ENCODE measurements around the gene HELZ2.

The HELZ2 gene

DNA sequence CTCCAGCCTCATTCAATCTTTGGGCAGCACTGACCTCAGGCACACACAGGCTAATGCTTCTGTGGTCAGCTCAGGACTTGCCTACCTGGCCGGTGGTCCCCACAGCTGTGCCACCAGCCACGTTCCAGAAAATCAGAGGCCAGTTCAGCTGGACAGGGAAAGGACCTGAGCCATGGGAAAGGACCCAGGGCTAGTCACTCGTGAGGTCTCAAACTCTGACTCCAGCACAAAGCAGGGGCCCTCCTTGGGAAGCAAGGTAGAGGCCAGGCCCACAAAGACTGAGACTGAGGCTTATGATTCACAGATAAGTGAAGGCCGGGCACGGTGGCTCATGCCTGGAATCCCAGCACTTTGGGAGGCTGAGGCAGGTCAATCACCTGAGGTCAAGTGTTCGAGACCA is 22.4 kb upstream of the HELZ2 start:
- DNase-seq: no peak

DNA sequence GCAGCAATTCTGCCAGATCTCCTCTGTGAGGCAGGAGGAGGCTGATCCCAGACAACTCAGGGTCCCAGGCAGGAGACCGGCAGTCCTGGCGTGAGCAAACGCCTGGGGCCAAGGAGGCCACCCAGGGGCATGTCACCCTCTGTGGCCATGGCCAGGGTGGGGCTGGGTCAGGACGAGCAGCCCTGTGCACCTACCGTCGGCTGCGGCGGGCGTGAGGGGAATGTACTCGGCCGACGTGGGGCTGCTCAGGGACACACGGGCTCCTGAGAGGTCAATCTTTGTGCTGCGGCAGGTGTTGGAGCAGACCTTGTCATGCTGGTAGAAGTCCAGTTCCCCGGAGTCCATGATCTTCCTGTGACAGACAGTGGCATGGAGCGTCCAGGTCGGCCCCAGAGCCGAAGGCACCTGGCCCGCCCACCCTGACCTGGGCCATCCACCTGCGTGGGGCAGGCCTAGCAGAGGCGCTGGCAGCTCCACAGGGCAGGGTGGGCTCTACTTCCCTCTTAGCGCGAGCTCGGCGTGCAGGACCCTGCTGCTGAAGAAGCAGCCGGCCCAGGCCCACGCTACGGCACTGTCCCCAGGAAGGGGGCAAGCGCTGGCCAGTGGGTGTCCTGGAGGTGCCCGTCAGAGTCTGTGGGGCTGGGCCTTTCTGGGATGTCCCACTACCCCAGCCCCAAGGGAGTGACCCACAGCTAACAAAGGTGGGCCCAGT is 21.5 kb upstream of the HELZ2 start:
- DNase-seq: no peak

GRCh38 chr20:63594043-63594561 is 20.1 kb upstream of the HELZ2 start:
- no peak for DNase-seq

GRCh38 chr20:63592661-63593060 is 18.6 kb upstream of the HELZ2 start:
- no peak for DNase-seq

DNA sequence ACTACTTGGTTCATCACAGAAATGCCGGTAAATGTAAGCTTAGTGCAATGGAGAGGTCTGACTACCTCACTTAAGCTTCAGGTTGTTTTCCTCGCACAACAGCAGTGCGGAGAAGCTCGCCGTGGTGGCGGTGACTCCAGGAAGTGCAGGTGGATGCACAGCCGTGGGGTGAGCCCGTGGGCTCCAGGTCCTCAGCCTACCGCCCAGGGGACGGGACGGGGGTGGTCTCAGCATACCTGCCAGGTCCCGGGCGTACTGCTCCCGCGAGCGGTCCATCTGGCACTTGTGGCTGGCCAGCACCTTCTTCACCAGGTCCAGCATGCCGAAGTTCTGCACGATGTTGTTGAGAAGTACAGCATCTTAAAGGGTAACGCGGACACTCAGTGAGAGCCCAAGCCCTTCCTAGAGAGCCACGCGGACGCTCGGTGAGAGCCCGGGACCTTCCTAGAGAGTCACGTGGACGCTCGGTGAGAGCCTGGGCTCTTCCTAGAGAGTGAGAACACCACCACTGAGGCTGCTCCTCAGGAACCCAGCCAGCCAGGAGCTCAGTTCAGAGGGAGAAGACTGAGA is 17.8 kb upstream of the HELZ2 start:
- no peak for DNase-seq

GRCh38 chr20:63591147-63591533 is 17.1 kb upstream of the HELZ2 start:
- DNase-seq: no peak

DNA sequence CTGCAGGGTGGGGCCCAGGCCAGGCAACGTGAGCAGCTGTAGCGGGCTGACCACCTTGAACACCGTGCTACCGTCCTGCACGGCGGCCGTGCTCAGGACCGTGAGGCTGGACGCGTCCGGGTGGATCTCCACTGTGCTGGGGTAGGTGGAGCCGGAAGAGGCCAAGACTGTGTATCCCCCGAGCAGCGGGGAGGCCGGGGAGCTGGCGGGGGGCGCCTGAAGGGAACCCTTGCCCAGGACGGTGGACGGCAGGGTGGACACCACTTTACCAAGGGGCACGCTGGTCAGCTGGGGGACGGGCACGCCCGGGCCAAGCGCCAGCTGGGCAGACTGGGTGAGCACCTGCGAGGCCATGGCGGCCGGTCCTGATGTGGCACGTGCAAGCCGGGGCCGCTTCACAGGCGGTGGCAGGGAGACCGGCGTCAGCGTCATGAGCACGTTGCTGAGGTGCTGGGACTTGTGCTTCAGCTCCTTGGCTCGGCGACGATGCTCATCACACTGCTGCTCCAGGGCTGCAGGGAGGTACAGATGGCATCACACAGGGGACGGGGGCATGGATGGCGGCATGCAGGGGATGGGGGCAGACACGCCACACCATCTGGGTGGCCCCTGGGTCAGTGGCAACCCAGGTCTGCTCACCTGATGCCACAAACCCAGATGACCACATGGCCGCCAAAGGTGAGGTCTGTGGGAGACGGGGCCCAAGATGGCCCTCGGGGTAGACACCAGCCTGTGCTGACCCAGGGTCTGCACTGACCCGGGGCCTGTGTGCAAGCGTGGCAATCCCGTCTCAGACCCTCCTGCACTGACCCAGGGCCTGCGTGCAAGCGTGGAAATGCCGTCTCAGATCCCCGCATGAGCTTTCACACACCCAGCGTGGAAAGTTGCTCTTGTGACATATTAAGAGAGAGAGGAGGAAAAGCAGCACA is 16.4 kb upstream of the HELZ2 start:
- DNase-seq: no peak

DNA sequence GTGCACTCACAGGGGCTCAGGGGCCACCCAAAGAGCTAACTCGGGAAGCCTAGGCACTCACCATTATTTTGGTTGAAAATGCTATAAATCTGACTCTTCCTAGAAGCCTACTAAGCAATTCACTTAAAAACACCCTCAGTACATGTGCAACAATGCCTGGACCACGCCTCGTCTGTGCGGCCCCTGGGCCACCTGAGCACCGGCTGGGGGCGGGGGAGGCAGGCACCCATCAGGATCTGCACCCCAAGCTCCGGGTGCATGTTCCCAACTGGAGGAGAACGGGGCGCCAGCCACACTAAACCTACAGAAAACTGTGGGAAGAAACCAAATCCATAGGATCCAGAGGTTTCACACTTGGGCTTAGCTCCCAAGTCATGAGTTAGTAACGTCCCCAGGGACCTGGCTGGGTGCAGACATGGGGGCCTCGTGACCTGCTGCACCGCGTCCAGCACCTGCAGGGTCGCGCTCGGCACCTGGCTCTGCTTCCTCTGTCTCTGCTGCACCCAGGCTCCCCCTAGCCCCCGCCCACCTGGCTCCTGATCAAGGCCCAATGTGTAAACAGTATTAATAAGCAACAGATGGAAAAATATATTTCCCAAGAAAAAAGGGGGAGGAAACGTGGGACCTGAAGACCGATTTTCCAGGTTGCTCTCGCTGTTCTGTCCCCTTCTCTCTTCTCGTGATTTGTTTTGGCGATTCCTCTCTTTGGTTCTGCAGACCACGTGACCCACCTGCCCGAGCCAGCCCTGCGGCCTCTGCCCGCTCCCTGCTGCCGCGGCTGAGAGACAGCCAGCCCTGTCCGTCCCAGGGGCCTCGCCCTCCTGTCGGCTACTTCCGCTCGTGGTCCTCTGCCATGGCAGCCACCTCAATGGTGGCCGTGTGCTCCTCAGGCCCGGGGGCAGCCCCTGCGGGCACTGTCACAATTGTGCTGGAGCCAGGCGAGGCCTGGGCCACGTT is 15.5 kb upstream of the HELZ2 start:
- DNase-seq: no peak

GRCh38 chr20:63588641-63589041 is 14.6 kb upstream of the HELZ2 start:
- no peak for DNase-seq

GRCh38 chr20:63587776-63588591 is 13.9 kb upstream of the HELZ2 start:
- DNase-seq: no peak

DNA sequence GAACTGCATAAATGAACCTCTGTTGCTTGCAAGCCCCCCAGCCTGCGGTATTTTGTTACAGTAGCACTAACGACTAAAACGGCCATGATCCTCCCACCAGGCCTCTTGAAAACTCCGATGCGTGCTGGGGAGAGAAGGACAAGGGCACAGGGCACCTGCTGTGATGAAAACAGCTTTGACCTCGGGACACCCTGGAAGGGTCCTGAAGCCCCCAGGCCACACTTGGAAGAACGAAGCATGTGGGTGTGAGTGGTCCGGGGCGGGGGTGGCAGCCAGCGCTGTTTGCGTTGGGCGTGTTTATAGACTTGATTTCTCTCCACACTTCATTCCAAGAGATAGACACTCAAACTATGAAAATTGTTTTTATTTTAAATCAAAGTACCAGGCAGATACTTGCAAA is 13.2 kb upstream of the HELZ2 start:
- DNase-seq: no peak

DNA sequence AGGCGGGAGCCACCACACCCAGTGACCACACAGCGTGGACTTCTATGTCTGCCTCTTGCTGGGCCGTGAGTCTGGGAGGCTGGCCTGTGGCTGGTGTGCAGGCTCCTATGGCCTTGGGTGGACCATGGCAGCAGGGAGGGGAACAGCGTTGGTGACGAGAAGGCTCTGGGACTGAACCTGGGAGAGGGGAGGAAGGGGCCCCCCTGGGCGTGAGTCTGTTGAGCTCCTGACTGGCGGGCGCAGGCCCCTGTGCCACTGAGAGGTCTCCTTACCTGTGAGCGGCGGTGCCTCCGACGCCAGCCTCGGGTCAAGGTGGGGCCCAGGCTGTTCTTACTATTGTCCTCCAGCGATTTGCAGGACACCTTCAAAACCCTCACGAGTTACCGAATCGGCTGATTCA is 12.8 kb upstream of the HELZ2 start:
- no peak for DNase-seq

GRCh38 chr20:63585616-63586565 is 11.9 kb upstream of the HELZ2 start:
- DNase-seq: no peak

- no peak for DNase-seq
Measured at GRCh38 chr20:63582382-63583063, 8.5 kb upstream of the HELZ2 start.

GRCh38 chr20:63580796-63581461 is 6.9 kb upstream of the HELZ2 start:
- peak; percentile 74 for DNase-seq

- DNase-seq: no peak
Measured at GRCh38 chr20:63579017-63579694, 5.1 kb upstream of the HELZ2 start.

DNA sequence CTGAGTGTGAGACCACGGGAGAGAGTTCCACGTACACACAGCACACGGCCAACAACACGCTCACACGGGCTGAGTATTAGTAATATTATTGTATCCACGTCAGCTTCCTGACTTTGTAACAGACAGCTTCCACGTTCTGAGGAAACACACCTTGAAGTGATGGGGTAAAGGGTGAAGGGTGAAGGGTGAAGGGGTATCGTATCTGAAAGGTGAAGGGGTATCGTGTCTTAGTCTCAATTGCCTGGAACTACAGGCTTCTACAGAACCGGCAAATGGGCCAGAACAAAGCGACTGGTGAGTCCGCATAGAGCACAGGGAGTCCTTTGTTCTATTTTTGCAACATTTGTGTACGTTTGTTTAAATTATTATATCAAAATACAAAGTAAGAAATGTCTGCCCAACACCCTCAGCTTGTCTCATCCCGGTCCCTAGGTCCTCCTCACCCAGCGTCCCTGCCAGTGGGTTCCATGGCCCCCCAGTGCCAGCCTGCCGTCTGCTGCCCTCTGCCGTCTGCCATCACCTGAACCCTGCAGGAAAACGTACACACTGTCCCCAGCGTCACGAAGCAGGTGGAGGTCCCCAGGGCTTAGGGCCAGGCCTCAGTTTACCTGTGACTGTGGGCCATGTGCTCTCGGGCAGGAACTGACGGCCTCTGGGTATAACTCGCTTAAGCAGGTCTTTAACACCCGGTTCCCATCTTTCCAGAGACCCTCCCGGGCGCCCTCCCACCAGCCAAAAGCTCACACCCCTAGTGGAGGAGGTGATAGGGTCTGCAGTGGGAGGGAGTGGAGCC is 4.4 kb upstream of the HELZ2 start:
- no peak for DNase-seq
